Measurements from ENCODE around the gene TPGS1.

The TPGS1 gene

DNA sequence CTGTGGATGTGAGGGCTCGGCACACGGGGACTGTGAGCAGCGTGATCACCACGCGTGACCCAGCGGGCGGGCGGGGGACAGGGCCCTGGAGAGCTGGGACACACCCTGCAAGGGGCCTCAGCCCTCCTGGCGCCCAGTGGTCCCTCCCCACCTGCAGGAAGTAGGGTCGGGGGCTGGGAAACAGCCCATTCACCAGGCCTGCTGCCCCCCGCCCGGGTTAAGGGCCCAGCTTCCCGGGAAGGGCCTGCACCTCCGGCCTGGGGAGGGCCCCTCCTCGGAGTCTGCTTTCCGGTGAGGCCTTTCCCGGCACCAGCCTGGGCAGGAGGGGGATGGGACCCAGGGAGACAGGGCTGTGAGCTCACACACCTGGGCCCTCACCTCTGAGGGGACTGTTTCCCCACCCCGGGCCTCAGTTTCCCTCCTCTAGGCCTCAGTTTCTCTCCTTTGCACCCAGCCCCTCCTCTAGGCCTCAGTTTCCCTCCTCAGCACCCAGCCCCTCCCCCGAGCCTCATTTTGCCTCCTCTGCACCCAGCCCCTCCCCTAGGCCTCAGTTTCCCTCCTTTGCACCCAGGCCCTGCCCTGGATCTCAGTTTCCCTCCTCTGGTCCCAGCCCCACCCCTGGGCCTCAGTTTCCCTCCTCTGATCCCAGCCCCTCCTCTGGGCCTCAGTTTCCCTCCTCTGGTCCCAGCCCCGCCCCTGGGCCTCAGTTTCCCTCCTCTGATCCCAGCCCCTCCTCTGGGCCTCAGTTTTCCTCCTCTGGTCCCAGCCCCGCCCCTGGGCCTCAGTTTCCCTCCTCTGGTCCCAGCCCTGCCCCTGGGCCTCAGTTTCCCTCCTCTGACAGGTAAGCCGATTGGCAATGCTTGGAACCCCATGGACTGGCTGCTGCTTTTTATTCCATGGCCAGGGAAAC, 12.9 kb upstream of the TPGS1 start:
- H3K27ac ChIP-seq, result no peak overlapping the region
- TF ChIP-seq ZFX (IDR thresholded peaks at IDR 0.05; ENCODE audit: borderline replicate concordance), result no peak
- TF ChIP-seq, protein P1, sequence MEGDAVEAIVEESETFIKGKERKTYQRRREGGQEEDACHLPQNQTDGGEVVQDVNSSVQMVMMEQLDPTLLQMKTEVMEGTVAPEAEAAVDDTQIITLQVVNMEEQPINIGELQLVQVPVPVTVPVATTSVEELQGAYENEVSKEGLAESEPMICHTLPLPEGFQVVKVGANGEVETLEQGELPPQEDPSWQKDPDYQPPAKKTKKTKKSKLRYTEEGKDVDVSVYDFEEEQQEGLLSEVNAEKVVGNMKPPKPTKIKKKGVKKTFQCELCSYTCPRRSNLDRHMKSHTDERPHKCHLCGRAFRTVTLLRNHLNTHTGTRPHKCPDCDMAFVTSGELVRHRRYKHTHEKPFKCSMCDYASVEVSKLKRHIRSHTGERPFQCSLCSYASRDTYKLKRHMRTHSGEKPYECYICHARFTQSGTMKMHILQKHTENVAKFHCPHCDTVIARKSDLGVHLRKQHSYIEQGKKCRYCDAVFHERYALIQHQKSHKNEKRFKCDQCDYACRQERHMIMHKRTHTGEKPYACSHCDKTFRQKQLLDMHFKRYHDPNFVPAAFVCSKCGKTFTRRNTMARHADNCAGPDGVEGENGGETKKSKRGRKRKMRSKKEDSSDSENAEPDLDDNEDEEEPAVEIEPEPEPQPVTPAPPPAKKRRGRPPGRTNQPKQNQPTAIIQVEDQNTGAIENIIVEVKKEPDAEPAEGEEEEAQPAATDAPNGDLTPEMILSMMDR (IDR thresholded peaks at IDR 0.05), result no peak

DNA sequence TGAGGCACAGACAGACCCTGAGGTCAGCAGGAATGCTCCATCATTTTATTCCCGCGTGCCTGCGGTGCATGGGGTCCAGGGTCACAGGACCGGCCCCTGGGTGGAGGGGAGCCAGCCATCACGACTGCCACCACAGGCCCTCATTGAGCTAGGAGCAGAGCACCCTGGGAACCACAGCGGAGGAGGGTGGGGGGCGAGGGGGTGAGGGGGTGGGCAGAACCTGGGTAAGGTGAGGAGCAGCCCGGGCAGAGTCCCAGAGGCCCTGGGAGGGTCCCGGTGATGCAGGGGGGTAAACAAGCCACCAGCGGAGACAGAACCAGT, 12.3 kb upstream of the TPGS1 start:
- H3K27ac ChIP-seq, result no peak overlapping the region
- no peak for TF ChIP-seq ZFX (IDR thresholded peaks at IDR 0.05; ENCODE audit: borderline replicate concordance)
- TF ChIP-seq, protein P1 (IDR thresholded peaks at IDR 0.05), result no peak

DNA sequence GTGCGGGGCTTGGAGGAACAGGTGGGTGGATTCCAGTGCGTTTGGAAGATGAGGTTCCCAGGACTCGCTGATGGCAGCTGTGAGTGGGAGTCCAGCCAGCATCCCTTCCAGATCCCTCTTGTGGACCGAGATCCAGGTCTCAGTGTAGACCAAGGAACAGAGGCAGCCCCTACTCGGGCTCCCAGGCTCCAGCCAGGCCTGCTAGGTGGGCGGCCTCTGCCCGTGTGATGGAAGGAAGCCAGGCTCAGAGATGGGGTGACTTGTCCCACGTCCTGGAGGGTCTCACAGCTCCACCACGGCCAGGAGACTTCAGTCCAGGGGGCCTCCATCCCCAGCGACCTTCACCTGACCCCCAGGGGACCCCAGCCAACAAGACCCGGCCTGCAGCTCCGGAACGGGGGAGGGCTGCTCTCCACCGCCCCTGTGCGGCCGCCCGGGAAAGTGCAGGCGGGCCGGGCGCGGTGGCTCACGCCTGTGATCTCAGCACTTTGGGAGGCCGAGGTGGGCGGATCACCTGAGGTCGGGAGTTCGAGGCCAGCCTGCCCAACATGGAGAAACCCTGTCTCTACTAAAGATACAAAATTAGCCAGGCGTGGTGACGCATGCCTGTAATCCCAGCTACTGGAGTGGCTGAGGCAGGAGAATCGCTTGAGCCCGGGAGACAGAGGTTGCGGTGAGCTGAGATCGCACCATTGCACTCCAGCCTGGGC, 11.7 kb upstream of the TPGS1 start:
- no peak overlapping the region for H3K27ac ChIP-seq

DNA sequence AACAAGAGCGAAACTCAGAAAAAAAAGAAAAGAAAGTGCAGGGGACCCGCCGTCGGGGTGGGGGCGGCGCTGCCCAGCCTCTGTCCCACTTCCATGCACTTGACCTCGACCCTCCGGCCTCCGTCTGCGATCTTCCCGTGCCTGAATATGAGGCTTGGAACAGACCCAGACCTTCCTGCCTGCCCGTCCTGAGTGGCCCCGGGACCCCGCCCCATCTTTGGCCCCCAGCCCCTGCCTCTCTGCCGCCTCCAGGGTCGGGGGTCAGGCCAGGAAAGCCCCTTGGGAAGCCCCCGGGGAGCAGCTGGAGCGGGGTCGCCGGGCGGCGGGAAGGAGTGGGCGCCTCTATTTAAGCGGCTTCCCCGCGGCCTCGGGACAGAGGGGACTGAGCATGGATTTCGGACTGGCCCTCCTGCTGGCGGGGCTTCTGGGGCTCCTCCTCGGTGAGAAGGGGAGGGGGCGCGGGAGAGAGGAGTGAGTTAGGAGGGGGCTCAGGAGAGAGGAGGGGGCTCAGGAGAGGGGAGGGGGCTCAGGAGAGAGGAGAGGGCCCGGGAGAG, 11.1 kb upstream of the TPGS1 start, which contains the start of gene MADCAM1:
Gene MADCAM1, plus strand, starts transcription at position 375 of the 554 bp plus-strand sequence. Its CDS starts 14 bp downstream, at position 389.
- H3K27ac ChIP-seq, result no peak within 1 kb of the TSS
- no peak for TF ChIP-seq ZFX (IDR thresholded peaks at IDR 0.05; ENCODE audit: borderline replicate concordance)
- TF ChIP-seq, protein P1 (IDR thresholded peaks at IDR 0.05), result no peak

More for the DNA sequence above, 11.7 kb upstream of the TPGS1 start:
- TF ChIP-seq, protein P1 (IDR thresholded peaks at IDR 0.05), result peak; percentile 94
- no peak for TF ChIP-seq ZFX (IDR thresholded peaks at IDR 0.05; ENCODE audit: borderline replicate concordance)

DNA sequence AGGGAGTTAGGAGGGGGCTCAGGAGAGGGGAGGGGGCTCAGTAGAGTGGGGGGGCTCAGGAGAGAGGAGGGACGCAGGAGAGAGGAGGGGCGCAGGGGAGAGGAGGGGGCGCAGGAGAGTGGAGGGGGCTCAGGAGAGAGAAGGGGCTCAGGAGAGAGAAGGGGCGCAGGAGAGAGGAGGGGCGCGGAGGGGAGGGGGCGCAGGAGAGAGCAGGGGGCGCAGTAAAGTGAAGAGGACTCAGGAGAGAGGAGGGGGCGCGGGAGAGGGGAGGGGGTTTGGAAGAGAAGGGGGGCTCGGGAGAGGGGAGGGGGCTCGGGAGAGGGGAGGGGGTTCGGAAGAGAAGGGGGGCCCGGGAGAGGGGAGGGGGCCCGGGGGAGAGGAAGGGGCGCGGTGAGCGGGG, 10.3 kb upstream of the TPGS1 start:
- no peak overlapping the region for H3K27ac ChIP-seq
- TF ChIP-seq ZFX (IDR thresholded peaks at IDR 0.05; ENCODE audit: borderline replicate concordance), result no peak
- TF ChIP-seq, protein P1 (IDR thresholded peaks at IDR 0.05), result no peak

DNA sequence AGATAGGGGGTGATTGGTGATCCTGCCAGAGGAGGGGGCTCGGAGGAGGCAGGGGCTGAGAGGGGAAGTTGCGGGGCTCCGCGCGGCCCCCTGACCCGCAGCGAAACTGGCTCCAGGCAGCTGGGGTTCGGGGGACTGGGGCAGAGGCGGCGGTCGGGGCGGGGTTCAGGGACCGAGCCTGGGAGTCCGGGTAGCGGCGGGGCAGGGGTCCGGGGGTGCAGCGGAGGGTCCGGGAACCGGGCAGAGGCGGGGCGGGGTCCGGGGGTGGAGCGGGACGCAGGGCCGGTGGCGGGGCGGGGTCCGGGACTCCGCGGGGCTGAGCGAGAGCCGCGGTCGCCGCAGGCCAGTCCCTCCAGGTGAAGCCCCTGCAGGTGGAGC, 9.8 kb upstream of the TPGS1 start:
- TF ChIP-seq ZFX (IDR thresholded peaks at IDR 0.05; ENCODE audit: borderline replicate concordance), result no peak
- TF ChIP-seq, protein P1 (IDR thresholded peaks at IDR 0.05), result no peak
- no peak overlapping the region for H3K27ac ChIP-seq

Measured in 22Rv1 (cell line).